H9 (cell line): ENCODE data around the gene IL11RA. TPM values are rescaled to one million over a fixed set of nuclear protein-coding genes. Genes with fewer than 3 reads are reported as not detected.
A peak's percentile ranks its signal among the peaks of the same experiment; 100 is the strongest.

Experiments used
- DNase-seq: peaks from one replicate; pipeline ENCODE4 v3.0.0-alpha.2; 2017
- H2AFZ ChIP-seq: one replicate; pipeline ENCODE4 v1.6.1; 2013; ENCODE audit warnings: mild to moderate bottlenecking, low read length, control low read depth, moderate library complexity
- H2AK5ac ChIP-seq: 2 replicates; pipeline ENCODE4 v1.6.1; 2013; ENCODE audit warnings: low read length, control low read depth, mixed read lengths; ENCODE audit not compliant: insufficient read length
- H2BK120ac ChIP-seq: one replicate; pipeline ENCODE4 v1.6.1; 2013; ENCODE audit warnings: low read depth, mild to moderate bottlenecking, low read length, control low read depth, inconsistent platforms; ENCODE audit not compliant: poor library complexity, severe bottlenecking
- H2BK12ac ChIP-seq: 2 replicates; pipeline ENCODE4 v1.6.1; 2013; ENCODE audit warnings: low read length, control low read depth, mixed read lengths, low read depth; ENCODE audit not compliant: insufficient read length
- H2BK15ac ChIP-seq: 2 replicates; pipeline ENCODE4 v1.6.1; 2013; ENCODE audit warnings: low read depth, low read length, control low read depth
- H2BK20ac ChIP-seq: one replicate; pipeline ENCODE4 v1.6.1; 2013; ENCODE audit warnings: low read depth, mild to moderate bottlenecking, low read length, control low read depth, inconsistent platforms; ENCODE audit not compliant: poor library complexity, severe bottlenecking
- H2BK5ac ChIP-seq: 2 replicates; pipeline ENCODE4 v1.6.1; 2013; ENCODE audit warnings: low read length, control low read depth, mixed read lengths; ENCODE audit not compliant: insufficient read length
- H3K14ac ChIP-seq: 2 replicates; pipeline ENCODE4 v1.6.1; 2013; ENCODE audit warnings: low read length, control low read depth; ENCODE audit not compliant: insufficient read depth
- H3K18ac ChIP-seq: 2 replicates; pipeline ENCODE4 v1.6.1; 2013; ENCODE audit warnings: low read depth, mild to moderate bottlenecking, mixed read lengths, low read length, control low read depth; ENCODE audit not compliant: insufficient read length
- H3K23ac ChIP-seq: 2 replicates; pipeline ENCODE4 v1.6.1; 2013; ENCODE audit warnings: low read length, control low read depth, mixed read lengths, low read depth; ENCODE audit not compliant: insufficient read length
- H3K23me2 ChIP-seq: 2 replicates; pipeline ENCODE4 v1.6.1; 2013; ENCODE audit warnings: low read depth, mild to moderate bottlenecking, mixed read lengths, low read length, control low read depth; ENCODE audit not compliant: insufficient read length, poor library complexity, severe bottlenecking
- H3K27ac ChIP-seq: 2 replicates; pipeline ENCODE4 v1.5.1; 2013; ENCODE audit warnings: low read length, control low read depth, mixed read lengths, low read depth; ENCODE audit not compliant: insufficient read length
- H3K27me3 ChIP-seq: 2 replicates; pipeline ENCODE4 v1.6.1; 2013; ENCODE audit warnings: low read length, control low read depth, inconsistent platforms; ENCODE audit not compliant: insufficient read depth
- H3K4ac ChIP-seq: 2 replicates; pipeline ENCODE4 v1.6.1; 2013; ENCODE audit warnings: low read depth, mild to moderate bottlenecking, control low read depth, inconsistent platforms, low read length, moderate library complexity
- H3K4me1 ChIP-seq: 2 replicates; pipeline ENCODE4 v1.6.1; 2013; ENCODE audit warnings: low read length, control low read depth, inconsistent platforms; ENCODE audit not compliant: insufficient read depth
- H3K4me2 ChIP-seq: 2 replicates; pipeline ENCODE4 v1.6.1; 2013; ENCODE audit warnings: low read length, control low read depth, mixed read lengths; ENCODE audit not compliant: insufficient read length, insufficient read depth
- H3K56ac ChIP-seq: 2 replicates; pipeline ENCODE4 v1.6.1; 2013; ENCODE audit warnings: low read depth, mild to moderate bottlenecking, mixed read lengths, low read length, control low read depth; ENCODE audit not compliant: insufficient read length
- H3K79me1 ChIP-seq: 2 replicates; pipeline ENCODE4 v1.6.1; 2013; ENCODE audit warnings: low read depth, mild to moderate bottlenecking, moderate library complexity, low read length, control low read depth, inconsistent platforms; ENCODE audit not compliant: insufficient read depth, poor library complexity, severe bottlenecking
- H3K79me2 ChIP-seq: 2 replicates; pipeline ENCODE4 v1.6.1; 2013; ENCODE audit warnings: low read length, control low read depth, inconsistent platforms; ENCODE audit not compliant: insufficient read depth
- H3K9ac ChIP-seq: 2 replicates; pipeline ENCODE4 v1.6.1; 2013; ENCODE audit warnings: low read length, control low read depth, mixed read lengths; ENCODE audit not compliant: insufficient read length; ENCODE audit errors: extremely low read depth
- H3K9me3 ChIP-seq: one replicate; pipeline ENCODE4 v1.6.1; 2013; ENCODE audit warnings: low read depth, low read length, inconsistent platforms; ENCODE audit not compliant: control insufficient read depth
- H3T11ph ChIP-seq: one replicate; pipeline ENCODE4 v1.6.1; 2013; ENCODE audit warnings: mild to moderate bottlenecking, low read length, control low read depth, inconsistent platforms
- H4K20me1 ChIP-seq: one replicate; pipeline ENCODE4 v1.6.1; 2013; ENCODE audit not compliant: control insufficient read depth, insufficient read length, insufficient read depth
- H4K5ac ChIP-seq: 2 replicates; pipeline ENCODE4 v1.6.1; 2013; ENCODE audit warnings: low read depth, mild to moderate bottlenecking, mixed read lengths, low read length, control low read depth; ENCODE audit not compliant: insufficient read length
- H4K8ac ChIP-seq: replicated peaks from 2 replicates; pipeline ENCODE4 v1.6.1; 2013; ENCODE audit warnings: low read length, control low read depth, mixed read lengths, low read depth; ENCODE audit not compliant: insufficient read length
- H4K91ac ChIP-seq: 2 replicates; pipeline ENCODE4 v1.6.1; 2013; ENCODE audit warnings: low read depth, mild to moderate bottlenecking, moderate library complexity, mixed read lengths, low read length, control low read depth; ENCODE audit not compliant: insufficient read length
- H3K27ac Mint-ChIP-seq, 3 experiments: 2 replicates in 2 of 3; 3 replicates in 1 of 3; pipeline ENCODE4 v1.8.0; 2020 to 2021; ENCODE audit warnings: mixed read lengths in 3 of 3, mild to moderate bottlenecking in 1 of 3, moderate library complexity in 1 of 3
- H3K27me3 Mint-ChIP-seq: 2 replicates; pipeline ENCODE4 v1.8.0; 2021; ENCODE audit warnings: low read depth, mild to moderate bottlenecking, moderate library complexity, mixed read lengths
- H3K36me3 Mint-ChIP-seq, 3 experiments: 2 replicates in 2 of 3; 3 replicates in 1 of 3; pipeline ENCODE4 v1.8.0; 2020 to 2021; ENCODE audit warnings: low read depth in 3 of 3, mixed read lengths in 3 of 3; ENCODE audit not compliant: insufficient read depth in 1 of 3
- H3K4me1 Mint-ChIP-seq, 2 experiments: 2 replicates each; pipeline ENCODE4 v1.8.0; 2020; ENCODE audit warnings: mixed read lengths in 2 of 2
- H3K4me3 Mint-ChIP-seq, 2 experiments: 2 replicates in 1 of 2; 3 replicates in 1 of 2; pipeline ENCODE4 v1.8.0; 2020 to 2021; ENCODE audit warnings: mild to moderate bottlenecking in 2 of 2, mixed read lengths in 2 of 2, moderate library complexity in 1 of 2
- H3K9me3 Mint-ChIP-seq, 2 experiments: 2 replicates in 1 of 2; 3 replicates in 1 of 2; pipeline ENCODE4 v1.8.0; 2020; ENCODE audit warnings: mild to moderate bottlenecking in 2 of 2, mixed read lengths in 2 of 2, moderate library complexity in 1 of 2
- WGBS: extraction: QIAGEN DNeasy Blood & Tissue Kit; methylation state at CpG from one replicate; pipeline ENCODE4 v1.1.7; 2013; ENCODE audit warnings: missing lambda C conversion rate, low lambda C conversion rate, mixed read lengths; ENCODE audit not compliant: insufficient read length; ENCODE audit errors: extremely low coverage; 5-methylcytosine and 5-hydroxymethylcytosine counted together
- total RNA-seq: library from RNA; stranded (reverse); gene quantifications from 2 replicates; pipeline ENCODE4 v1.2.1, GENCODE V29; 2021
- TF ChIP-seq, protein P1 (sequence below): fragments of 200-600 bp; sonication (generic); conservative IDR thresholded peaks from 3 replicates; pipeline ENCODE4 v1.8.0; 2021; ENCODE audit warnings: antibody characterized with exemption, mild to moderate bottlenecking

The IL11RA gene
- total RNA-seq, 1 experiment from 2014 or later: 8.7 TPM

DNA sequence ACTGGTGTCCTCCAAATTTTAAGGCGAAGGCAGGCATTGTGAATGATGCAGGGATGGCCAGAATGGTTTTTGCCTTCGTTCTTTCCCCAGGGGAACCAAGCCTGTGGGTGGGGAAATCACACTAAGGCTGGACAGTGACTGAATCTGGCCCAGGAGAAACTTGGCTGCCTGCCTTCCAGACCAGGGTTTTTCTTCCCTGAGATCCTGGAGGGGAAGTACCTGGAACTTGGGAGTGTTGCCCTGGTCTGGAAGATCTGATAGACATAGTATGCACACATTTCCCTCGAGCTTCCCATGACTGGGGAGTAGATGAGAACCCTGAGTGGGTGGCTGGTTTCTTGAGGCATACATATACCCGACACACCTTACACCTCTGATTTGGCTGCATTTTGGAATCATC is 664 bp upstream of the IL11RA start:
- Histone ChIP-seq H3K79me2 (peaks cover 2% of the 10 kb centered on the region; the same call in 1 of the 2 replicates), H4K20me1 (peaks cover 3% of the 10 kb centered on the region), H3K14ac (no peak overlapping the region), H3K9me3 (no peaks in the 10 kb centered on the region), H4K5ac (no peak overlapping the region), H2BK5ac (no peak overlapping the region), H3K4me1 (peaks cover 8% of the 10 kb centered on the region; the same call in 1 of the 2 replicates), H3K9ac (no peak overlapping the region), H2BK120ac (no peak overlapping the region), H4K91ac (no peak overlapping the region), H4K8ac (no peak overlapping the region), H3K27ac (no peak overlapping the region), H2BK12ac (no peak overlapping the region), H3K56ac (no peak overlapping the region), H3T11ph (no peak overlapping the region), H2AFZ (no peak overlapping the region), H3K4me2 (peak overlapping the region; percentile 63), H3K23me2 (peaks cover 16% of the 10 kb centered on the region), H3K4ac (no peak overlapping the region), H3K27me3 (no peaks in the 10 kb centered on the region), H2AK5ac (no peak overlapping the region), H2BK20ac (no peak overlapping the region), H3K23ac (no peak overlapping the region), H3K79me1 (no peaks in the 10 kb centered on the region), H3K18ac (no peak overlapping the region), H2BK15ac (no peak overlapping the region)
- H3K27ac Mint-ChIP-seq: peak overlapping the region; percentile 54 to 97 (median 89); a peak in 4 of 7 replicates
- no CpG with 5 or more reads among the region's 4 CpGs for WGBS
- TF ChIP-seq, protein P1, sequence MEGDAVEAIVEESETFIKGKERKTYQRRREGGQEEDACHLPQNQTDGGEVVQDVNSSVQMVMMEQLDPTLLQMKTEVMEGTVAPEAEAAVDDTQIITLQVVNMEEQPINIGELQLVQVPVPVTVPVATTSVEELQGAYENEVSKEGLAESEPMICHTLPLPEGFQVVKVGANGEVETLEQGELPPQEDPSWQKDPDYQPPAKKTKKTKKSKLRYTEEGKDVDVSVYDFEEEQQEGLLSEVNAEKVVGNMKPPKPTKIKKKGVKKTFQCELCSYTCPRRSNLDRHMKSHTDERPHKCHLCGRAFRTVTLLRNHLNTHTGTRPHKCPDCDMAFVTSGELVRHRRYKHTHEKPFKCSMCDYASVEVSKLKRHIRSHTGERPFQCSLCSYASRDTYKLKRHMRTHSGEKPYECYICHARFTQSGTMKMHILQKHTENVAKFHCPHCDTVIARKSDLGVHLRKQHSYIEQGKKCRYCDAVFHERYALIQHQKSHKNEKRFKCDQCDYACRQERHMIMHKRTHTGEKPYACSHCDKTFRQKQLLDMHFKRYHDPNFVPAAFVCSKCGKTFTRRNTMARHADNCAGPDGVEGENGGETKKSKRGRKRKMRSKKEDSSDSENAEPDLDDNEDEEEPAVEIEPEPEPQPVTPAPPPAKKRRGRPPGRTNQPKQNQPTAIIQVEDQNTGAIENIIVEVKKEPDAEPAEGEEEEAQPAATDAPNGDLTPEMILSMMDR: no peak
- H3K4me1 Mint-ChIP-seq: peaks cover 41 to 54% of the 10 kb centered on the region in 2 experiments
- H3K4me3 Mint-ChIP-seq: peak overlapping the region; percentile 77 to 84
- H3K27me3 Mint-ChIP-seq: peaks cover 4% of the 10 kb centered on the region
- H3K36me3 Mint-ChIP-seq: peaks cover 16 to 28% (median 24%) of the 10 kb centered on the region in 3 experiments; a peak in 5 of 7 replicates
- no peaks in the 10 kb centered on the region for H3K9me3 Mint-ChIP-seq
- DNase-seq: no peak
